Thyroid gland (tissue), 4 donors: ENCODE data around the gene FAM169A.

Experiments
- POLR2A ChIP-seq, 2 donors: fragments of 450-650 bp; IDR thresholded peaks; one replicate each; pipeline ENCODE4 v1.6.1; 2017; ENCODE audit warnings: antibody characterized with exemption in 2 of 2, mild to moderate bottlenecking in 2 of 2, moderate library complexity in 1 of 2
- TF ChIP-seq, protein P1 (sequence below), 6 experiments: fragments of 200-600 bp in 3 of 6; fragments of 450-650 bp in 3 of 6; sonication (generic) in 3 of 6; IDR thresholded peaks; one replicate each; pipeline ENCODE4 v1.5.1; 2016 to 2019; ENCODE audit warnings: antibody characterized with exemption in 6 of 6, mild to moderate bottlenecking in 2 of 6, inconsistent platforms in 1 of 6, moderate library complexity in 1 of 6

- TF ChIP-seq, protein P1, sequence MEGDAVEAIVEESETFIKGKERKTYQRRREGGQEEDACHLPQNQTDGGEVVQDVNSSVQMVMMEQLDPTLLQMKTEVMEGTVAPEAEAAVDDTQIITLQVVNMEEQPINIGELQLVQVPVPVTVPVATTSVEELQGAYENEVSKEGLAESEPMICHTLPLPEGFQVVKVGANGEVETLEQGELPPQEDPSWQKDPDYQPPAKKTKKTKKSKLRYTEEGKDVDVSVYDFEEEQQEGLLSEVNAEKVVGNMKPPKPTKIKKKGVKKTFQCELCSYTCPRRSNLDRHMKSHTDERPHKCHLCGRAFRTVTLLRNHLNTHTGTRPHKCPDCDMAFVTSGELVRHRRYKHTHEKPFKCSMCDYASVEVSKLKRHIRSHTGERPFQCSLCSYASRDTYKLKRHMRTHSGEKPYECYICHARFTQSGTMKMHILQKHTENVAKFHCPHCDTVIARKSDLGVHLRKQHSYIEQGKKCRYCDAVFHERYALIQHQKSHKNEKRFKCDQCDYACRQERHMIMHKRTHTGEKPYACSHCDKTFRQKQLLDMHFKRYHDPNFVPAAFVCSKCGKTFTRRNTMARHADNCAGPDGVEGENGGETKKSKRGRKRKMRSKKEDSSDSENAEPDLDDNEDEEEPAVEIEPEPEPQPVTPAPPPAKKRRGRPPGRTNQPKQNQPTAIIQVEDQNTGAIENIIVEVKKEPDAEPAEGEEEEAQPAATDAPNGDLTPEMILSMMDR (IDR thresholded peaks at IDR 0.05) = peak in 5 of 6 experiments; percentile 21 to 73 (median 65)
- no peak for TF ChIP-seq POLR2A (IDR thresholded peaks at IDR 0.05)
These were observed 37.1 kb upstream of the FAM169A start for GRCh38 chr5:74903165-74903787.
